Measurements from ENCODE around the gene SARDH.

Gene SARDH

GRCh38 chr9:133699546-133699945 is 38.6 kb downstream of the SARDH start:
- DNase-seq, result no peak

DNA sequence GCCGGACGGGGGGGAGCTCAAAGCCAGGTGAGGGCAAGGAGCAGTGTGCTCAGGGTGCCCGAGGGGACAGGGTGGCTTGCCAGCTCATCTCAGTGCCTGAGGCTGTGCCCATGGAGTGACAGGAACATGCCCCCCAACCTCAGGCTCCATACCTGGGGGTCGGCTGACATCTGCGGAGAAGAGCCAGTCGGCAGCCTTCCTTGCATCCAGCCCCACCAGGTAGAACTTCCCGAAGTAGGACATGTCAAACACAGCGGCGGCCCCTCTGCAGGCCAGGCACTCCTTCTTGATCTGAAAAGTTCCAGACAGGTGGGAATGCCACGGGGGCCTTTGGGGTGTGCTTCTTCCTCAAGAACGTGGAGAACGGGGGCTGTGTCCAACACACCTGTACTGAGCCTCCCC is 42.1 kb downstream of the SARDH start:
- DNase-seq, result no peak

DNA sequence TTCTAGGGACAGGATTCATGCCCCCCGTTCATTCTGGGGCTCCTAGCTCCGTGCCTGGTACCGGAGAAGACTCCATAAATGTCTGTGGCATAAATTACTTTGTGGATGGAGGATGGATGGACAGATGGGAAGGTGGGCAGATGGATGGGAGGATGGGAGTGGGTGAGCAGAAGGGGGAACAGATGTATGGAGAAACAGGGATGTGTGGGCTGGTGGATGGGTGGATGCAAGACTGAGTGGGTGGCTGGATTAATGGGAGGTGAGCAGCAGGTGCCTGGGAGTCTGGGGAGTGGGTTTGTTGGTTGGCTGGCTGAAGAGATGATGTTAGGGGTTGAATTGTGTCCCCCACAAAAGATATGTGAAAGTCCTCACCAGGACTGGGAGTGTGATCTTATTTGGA is 43.5 kb downstream of the SARDH start:
- DNase-seq, result no peak

DNA sequence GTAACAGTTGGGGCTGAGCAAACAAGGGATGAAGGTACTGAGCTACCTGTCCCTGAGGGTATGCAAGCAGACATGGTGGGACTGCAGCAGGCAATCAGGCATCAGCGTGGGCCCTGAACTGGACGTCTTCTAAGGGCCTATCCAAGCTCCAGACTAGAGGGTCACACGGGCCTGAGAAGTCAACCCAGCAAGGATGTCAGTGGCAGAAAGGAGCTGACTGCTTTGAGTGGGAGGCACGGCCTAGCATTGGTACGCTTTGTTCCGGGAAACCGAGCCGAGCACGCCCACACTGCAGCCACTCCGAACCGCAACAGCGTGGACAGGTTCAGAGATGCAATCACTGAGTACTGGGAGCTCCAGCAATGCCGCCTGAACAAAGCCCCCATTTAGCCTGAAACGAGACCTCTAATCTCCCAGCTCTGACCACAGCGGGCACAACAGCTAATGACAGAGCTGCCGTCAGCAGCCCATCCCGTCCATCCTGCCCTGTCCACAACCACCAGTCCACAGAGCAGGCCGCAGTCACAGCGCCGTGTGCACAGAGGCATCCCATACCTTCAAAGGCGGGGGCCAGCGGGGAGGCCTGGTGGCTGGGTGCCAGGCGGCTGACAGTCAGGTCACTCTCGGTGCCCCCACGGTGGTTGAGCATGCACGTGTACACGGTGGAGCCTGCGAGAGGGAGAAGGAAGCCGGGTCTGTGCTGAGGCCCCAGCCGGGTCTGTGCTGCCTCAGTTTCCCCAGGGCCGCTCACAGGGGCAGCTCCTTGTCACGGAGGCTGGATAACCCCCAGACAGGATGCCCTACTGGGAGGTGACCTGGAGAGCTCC is 44.2 kb downstream of the SARDH start:
- no peak for DNase-seq

- DNase-seq, result no peak
Measured at GRCh38 chr9:133693116-133693515, 45.0 kb downstream of the SARDH start.

- DNase-seq, result no peak
Measured at GRCh38 chr9:133692364-133692985, 45.7 kb downstream of the SARDH start.

DNA sequence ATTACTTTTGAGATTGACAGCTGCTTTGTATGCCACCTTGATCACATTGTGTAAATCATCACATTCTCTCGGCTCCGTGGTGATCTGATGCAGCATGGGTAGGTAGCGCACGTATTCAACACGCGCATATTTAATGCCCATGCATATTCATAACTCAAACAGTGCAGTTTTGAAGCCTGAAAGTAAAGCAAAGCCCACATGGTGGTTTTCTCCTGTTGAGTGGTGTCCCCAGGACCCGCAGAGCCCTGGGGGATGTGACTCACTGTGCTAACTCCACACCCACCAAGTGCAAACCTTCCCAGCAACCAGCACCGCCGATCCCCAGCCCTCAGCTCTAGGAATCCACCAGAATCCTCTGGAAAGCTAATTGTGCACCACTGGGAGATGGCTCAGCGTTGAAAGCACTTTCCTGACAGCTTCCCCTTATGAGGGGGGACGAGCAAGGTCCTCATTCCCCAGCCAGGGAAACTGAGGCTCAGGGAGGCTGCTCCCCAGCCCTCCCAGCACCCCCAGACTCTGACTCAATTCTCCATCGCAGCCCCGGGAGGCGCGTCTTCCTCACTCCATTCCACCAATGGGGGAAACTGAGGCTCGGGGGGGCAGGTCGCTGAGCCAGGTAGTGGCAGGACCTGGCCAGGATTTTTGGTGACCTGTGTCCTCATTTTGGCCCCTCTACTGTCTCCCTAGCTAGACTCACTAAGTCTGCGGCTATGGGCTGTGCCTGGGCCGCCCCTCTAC is 46.4 kb downstream of the SARDH start:
- DNase-seq, result no peak

- DNase-seq, result no peak
Measured at GRCh38 chr9:133691191-133691590, 47.0 kb downstream of the SARDH start.

DNA sequence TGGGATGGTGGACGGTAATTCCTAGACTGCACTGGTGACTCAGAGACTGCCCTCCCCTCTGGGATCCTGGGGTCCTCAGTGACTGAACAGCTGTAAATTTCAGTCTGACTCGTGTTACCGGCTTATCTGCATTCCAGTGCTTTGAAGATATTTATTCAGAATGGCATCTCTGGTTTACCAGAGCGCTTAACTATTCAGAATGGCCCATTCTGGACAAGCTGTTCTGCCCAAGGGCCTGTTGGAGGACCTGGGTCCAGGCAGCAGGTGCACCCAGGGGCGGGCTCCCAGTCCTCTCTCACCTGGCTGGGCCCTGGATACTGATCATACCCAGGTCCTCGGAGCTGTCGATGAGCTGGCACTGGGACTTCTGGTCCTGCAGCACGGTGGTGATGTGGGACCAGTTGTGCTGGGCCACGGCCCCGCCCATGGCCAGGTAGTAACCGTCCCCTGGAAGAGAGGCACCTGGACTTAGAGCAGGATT is 48.0 kb downstream of the SARDH start:
- DNase-seq, result no peak

DNA sequence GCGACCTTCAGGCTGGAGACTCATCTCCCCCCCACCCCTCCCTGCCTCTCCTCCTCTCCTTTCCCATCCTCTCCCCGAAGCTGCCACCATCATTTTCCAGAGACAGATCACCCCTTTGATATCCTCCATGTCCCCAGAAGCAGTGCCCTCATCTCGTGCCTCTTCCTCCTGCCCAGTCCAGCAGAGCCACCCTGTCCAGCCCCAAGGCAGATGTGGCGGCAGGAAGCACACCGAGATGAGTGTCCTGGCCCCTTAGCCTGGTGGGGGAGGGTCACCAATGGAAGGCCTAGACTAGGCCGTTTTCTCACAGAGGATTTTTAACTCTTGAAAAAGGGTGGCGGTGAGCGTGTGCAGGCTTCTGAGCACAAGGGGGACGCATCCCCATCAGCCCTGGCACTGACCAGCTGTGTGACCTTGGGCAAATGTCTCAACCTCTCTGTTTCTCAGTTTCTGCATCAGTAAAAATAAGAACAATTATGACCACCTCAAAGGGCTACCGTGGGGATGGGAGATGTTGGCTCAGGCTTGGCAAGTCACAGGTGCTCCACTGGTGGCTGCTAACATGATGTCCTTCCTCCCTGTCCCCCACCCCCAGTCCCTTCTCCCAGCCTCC is 48.9 kb downstream of the SARDH start:
- DNase-seq, result no peak

- no peak for DNase-seq
Measured at GRCh38 chr9:133687856-133688761, 50.0 kb downstream of the SARDH start.

DNA sequence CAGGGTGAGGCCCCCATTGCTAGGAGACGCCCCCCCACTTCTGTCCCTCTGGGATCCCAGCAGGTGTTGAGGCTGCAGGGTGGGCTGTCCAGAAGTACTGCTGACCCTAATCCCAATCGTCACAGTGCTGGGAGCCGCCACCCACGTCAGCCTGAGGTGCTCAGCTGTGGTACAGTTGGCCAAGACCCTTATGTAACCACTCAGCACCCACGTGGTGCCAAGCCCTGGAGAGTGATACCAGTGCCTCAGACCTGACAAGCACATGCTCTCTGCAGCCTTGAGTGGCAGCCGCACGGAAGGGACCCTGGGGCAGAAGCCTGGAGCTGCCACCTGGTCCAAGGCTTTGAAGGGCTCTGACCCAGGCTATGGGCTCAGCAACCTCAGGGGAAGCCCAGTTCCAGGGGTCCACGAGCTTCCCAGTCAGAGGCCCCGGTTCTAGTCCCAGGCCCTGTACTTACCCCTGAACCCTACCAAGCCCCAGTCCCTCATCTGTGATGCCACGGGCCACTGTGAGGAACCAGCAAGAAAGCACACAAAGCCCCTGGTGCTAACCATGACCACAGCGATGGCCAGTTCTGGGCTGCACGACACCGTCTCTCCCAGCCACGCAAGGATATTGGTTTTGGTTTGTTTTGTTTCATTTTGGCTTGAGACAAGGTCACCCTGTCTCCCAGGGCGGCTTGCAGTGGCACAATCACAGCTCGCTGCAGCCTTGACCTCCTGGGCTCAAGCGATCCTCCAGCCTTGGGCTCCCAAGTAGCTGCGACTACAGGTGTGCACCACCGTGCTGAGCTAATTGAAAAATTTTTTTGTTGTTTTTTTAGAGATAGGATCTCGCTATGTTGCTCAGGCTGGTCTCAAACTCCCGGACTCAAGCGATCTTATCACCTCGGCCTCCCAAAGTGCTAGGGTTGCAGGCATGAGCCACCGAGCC is 51.2 kb downstream of the SARDH start:
- DNase-seq, result no peak

- DNase-seq, result no peak
Measured at GRCh38 chr9:133685653-133686609, 52.2 kb downstream of the SARDH start.

GRCh38 chr9:133684936-133685361 is 53.2 kb downstream of the SARDH start:
- no peak for DNase-seq

- DNase-seq, result no peak
Measured at GRCh38 chr9:133684121-133684935, 53.8 kb downstream of the SARDH start.

DNA sequence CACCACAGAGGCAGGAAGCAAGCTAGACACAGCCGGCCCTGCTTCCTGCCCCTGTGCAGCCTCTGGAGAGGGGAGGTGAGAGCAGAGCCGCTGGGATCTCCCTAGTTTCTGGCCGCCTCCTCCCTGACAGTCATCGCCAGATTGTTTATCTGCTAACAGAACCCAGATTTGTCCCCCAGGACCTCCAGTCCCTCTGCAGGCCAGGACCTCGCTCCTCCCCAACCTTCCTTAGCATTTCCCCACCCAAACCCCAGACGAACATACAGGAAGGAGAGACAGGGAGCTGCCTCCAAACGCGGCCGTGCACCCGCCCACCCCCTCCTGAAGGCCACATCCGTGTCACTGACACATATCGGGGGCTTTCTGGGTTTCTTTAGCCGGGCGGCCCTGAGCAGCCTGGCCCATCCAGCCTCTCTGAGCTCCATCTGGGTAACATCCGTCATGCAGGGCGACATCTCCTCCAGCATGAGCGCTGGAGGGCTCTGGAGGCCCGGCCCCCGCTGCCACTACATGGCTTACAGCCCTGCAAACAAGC is 54.5 kb downstream of the SARDH start:
- DNase-seq, result no peak

DNA sequence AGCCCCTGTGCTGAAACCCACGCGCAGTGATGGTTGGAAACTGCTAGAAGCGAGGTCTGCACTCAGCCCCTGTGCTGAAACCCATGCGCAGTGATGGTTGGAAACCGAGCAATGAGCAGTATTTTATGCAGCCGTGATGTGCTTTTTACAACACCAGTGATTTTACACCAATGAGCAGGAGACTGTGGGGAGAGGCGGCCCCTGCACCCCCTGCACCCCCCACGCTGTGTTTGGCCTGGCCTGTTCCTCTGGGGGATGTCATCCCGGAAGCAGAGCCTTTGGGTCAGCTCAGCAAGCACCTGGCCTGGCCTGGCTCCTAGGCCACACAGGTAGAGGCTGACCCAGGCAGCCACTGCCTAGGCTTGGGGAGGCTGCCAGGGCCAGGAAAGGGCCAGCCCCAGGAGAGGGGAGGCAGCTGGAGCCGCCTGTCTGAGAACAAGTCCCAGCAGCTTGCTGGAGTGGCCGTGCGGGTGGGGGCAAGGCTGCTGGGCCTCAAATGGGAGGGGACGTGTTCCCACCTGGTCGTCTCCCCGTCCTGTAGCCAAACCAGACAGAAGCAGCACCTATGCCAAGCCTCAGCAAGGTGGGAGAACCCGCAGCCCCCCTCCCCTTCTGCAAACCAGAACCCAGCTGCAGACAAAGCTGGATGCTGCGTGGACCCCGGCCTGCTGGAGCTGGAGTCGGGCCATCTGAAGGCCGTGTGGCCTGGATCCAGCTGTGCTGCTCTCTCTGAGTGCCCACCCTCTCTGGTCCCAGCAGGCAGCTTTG is 55.1 kb downstream of the SARDH start:
- DNase-seq, result no peak
